ENCODE measurements around the gene FAM151B. TPM values are rescaled to one million over a fixed set of nuclear protein-coding genes. Genes with fewer than 3 reads are reported as not detected.

FAM151B gene
- total RNA-seq, 4 donors from 2014 or later = 0.79 to 5.7 (median 4.1) TPM

DNA sequence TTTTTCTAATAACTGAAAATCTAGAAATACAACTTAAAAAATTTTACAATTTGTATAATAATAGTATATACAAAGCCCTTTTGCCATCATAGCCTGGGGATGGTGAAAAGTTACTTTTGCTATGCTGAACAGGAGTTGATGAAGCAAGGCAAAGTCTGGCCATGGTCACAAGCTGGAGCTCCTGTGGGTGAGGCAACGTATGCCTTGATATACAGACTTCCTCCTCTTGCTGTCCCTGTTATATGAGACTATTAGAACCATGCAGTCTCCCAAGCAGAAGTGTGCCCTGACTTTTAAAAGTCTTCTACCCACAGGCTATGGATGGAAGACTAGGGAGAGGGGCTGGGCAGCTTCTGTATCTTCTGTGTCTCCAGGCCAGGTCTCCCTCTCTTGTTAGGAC is 15.7 kb downstream of the FAM151B start:
- TF ChIP-seq, protein P1, sequence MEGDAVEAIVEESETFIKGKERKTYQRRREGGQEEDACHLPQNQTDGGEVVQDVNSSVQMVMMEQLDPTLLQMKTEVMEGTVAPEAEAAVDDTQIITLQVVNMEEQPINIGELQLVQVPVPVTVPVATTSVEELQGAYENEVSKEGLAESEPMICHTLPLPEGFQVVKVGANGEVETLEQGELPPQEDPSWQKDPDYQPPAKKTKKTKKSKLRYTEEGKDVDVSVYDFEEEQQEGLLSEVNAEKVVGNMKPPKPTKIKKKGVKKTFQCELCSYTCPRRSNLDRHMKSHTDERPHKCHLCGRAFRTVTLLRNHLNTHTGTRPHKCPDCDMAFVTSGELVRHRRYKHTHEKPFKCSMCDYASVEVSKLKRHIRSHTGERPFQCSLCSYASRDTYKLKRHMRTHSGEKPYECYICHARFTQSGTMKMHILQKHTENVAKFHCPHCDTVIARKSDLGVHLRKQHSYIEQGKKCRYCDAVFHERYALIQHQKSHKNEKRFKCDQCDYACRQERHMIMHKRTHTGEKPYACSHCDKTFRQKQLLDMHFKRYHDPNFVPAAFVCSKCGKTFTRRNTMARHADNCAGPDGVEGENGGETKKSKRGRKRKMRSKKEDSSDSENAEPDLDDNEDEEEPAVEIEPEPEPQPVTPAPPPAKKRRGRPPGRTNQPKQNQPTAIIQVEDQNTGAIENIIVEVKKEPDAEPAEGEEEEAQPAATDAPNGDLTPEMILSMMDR (IDR thresholded peaks at IDR 0.05) = no peak
- ATAC-seq (ENCODE audit: low FRiP score) (no peak), DNase-seq (ENCODE audit: low spot score) (no peak)

DNA sequence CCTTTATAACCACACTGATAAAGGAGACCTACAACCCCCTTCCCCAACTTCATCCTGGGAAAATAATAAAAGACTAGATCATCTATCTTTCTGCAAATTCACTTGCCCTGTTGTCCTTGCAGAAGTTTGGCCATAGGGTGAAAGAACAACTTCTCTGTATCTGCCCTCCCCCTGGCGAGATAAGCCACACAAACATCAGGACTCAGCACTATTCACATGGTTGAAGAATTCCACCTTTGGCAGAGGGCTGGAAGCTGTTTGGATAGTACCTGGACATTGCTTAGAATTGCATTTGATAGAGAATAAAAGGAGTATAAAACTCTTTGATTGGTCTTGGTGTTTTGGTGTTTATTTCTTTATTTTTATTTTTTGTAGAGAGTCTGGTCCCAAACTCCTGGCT is 16.9 kb downstream of the FAM151B start:
- ATAC-seq (ENCODE audit: low FRiP score) (no peak), DNase-seq (ENCODE audit: low spot score) (no peak)
- TF ChIP-seq, protein P1 (IDR thresholded peaks at IDR 0.05) = no peak

DNA sequence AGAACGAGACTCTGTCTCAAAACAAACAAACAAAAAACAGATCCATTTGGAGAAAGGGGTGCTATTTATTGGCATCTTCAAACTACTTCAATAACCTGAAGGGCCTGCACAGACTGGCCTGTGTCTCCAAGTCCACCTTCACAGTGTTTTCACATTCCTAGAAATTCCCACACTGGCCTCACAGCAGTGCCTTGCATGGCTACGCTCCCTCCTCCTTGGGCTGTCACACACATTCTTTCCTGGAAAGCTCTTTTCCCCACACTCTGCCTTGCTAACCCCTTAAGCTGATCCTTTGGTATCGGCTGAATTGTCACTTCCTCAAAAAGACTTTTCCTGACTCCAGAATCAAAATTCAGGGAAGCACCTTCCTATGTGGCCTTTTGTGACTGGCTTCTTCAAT is 19.8 kb downstream of the FAM151B start:
- DNase-seq (ENCODE audit: low spot score) (no peak), ATAC-seq (ENCODE audit: low FRiP score) (no peak)
- TF ChIP-seq, protein P1 (IDR thresholded peaks at IDR 0.05) = no peak

DNA sequence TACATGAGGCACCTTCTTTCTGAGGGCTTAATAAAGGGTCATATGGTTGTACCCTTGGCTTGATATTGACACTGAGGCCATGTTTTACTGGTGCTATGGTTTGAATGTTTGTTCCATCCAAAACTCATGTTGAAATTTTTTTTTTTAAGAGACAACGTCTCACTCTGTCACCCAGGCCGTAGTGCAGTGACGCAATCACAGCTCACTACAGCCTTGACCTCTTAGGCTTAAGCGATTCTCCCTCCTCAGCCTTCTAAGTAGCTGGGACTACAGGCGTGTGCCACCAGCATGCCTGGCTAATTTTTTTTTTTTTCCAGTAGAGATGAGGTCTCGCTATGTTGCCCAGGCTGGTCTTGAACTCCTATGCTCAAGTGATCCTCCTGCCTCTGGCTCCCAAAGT is 20.9 kb downstream of the FAM151B start:
- DNase-seq (ENCODE audit: low spot score) = no peak
- TF ChIP-seq, protein P1 (IDR thresholded peaks at IDR 0.05) = no peak
- ATAC-seq (ENCODE audit: low FRiP score) = no peak

DNA sequence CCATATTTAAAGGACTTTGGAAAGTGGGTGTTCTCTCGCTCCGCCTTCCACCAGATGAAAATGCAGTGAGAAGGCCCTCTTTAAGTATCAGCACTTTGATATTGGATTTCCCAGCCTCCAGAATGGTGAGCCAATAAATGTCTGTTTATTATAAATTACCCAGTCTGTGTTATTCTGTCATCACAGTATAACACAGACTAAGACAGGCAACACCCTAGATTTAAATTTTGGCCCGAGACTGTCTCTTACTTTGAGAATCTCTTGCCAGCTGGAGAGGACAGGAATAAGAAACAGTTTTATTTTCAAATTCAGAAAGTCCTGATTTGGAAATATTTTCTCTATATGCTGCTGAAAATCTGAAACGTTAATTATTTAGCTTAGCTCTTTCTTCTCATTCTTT is 21.5 kb downstream of the FAM151B start:
- ATAC-seq (ENCODE audit: low FRiP score) = no peak
- DNase-seq (ENCODE audit: low spot score) = no peak
- TF ChIP-seq, protein P1 (IDR thresholded peaks at IDR 0.05) = no peak

DNA sequence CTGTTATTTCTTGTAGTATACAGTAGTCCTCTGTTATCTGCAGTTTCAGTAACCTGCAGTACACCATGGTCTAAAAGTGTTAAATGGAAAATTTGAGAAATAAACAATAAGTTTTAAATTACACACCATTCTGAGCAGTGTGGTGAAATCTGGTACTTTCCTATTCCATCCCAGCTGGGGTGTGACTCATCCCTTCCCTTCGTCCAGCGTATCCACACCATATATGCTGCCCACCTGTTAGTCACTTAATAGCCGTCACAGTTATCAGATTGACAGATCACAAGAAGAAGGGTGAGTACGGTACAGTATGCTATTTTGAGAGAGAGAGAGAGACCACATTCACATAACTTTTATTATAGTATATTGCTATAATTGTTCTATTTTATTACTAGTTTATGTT is 28.9 kb downstream of the FAM151B start:
- DNase-seq (ENCODE audit: low spot score) = no peak
- peak; percentile 44 for ATAC-seq (ENCODE audit: low FRiP score)

DNA sequence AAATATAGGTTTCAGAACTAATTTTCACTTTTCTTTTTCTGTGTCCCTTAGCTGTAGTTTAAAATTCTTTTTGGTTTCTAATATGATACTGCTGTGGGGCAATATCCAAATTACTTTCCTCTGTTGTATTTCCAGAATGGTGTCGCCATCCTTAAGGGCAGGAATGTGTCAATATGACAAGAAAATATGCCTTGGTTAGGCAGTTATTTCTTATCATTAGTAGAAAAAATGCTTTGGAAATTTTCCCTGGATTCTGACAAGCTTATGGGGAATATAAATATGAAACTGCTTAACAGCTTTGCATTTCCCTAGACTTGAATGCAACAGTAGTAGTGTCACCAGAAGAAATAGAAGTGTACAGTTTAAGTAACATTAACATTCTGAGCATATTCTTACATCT is 52.8 kb downstream of the FAM151B start:
- ATAC-seq (ENCODE audit: low FRiP score) = no peak
- TF ChIP-seq, protein P1 (IDR thresholded peaks at IDR 0.05) = no peak
- no peak for DNase-seq (ENCODE audit: low spot score)

More for the DNA sequence above, 28.9 kb downstream of the FAM151B start:
- TF ChIP-seq, protein P1 (IDR thresholded peaks at IDR 0.05) = no peak

Data from omental fat pad (tissue), 4 donors.